Adrenal gland (tissue), 12 donors: ENCODE results near the gene GPR153. TPM values are rescaled to one million over a fixed set of nuclear protein-coding genes. Genes with fewer than 3 reads are reported as not detected.

ENCODE experiments used
- DNase-seq, 7 donors: peaks; one replicate each; pipeline ENCODE4 v3.0.0-alpha.2; 2019 to 2020
- H3K27ac ChIP-seq, 5 donors: fragments of 200-600 bp; sonication (generic) in 4 of 5; 1 replicate in 3 of 5; 2 replicates in 2 of 5; pipeline versions ENCODE4 v1.5.1 to v1.8.0; 2016 to 2020; ENCODE audit warnings: mild to moderate bottlenecking in 1 of 5
- H3K27me3 ChIP-seq: fragments of 200-600 bp; 2 replicates; pipeline ENCODE4 v1.8.0; 2021
- H3K36me3 ChIP-seq, 2 donors: fragments of 200-600 bp; replicated peaks in 1 of 2; 1 replicate in 1 of 2; 2 replicates in 1 of 2; pipeline versions ENCODE4 v1.5.1 to v1.8.0; 2018 to 2022
- H3K4me1 ChIP-seq, 2 donors: fragments of 200-600 bp; replicated peaks in 1 of 2; 1 replicate in 1 of 2; 2 replicates in 1 of 2; pipeline versions ENCODE4 v1.5.1 to v1.8.0; 2018 to 2021
- H3K4me3 ChIP-seq, 4 donors: fragments of 200-600 bp; sonication (generic) in 3 of 4; one replicate each; pipeline ENCODE4 v1.5.1; 2016 to 2018
- H3K9me3 ChIP-seq, 3 donors: fragments of 200-600 bp; sonication (generic) in 1 of 3; replicated peaks in 1 of 3; 1 replicate in 2 of 3; 2 replicates in 1 of 3; pipeline versions ENCODE4 v1.5.1 to v1.8.0; 2016 to 2021
- POLR2A ChIP-seq, 2 donors: fragments of 450-650 bp; IDR thresholded peaks; one replicate each; pipeline ENCODE4 v1.6.1; 2017; ENCODE audit warnings: antibody characterized with exemption in 2 of 2, mild to moderate bottlenecking in 2 of 2, moderate library complexity in 1 of 2
- WGBS, 4 donors: extraction: QIAGEN DNeasy Blood & Tissue Kit in 2 of 4; methylation state at CpG; one replicate each; pipeline versions ENCODE4 v1.1.5 to v1.1.7; 2013 to 2017; 5-methylcytosine and 5-hydroxymethylcytosine counted together
- intact Hi-C, 2 donors: fragments of 100-400 bp; cut with DNase I; formaldehyde crosslinking; loops; one replicate each; pipeline versions ENCODE4 v1.14.1 to v1.15.0; 2022 to 2023
- polyA plus RNA-seq, 3 donors: library from polyadenylated mRNA; stranded (reverse); fragments of 200-250 nt in 2 of 3; fragments of 350-450 nt in 1 of 3; fragmentation: Illumina TruSeq in 1 of 3; extraction: RNeasy Lipid Tissue Mini Kit (QIAGEN cat#74804) in 1 of 3; gene quantifications; one replicate each; pipeline ENCODE4 v1.2.3, GENCODE V29; 2013 to 2014
- total RNA-seq, 9 donors: library from RNA; depleted of rRNA in 4 of 9; stranded (reverse); fragments of >200 nt in 4 of 9; fragments of 120-200 nt in 1 of 9; fragmentation: NEBNext Ultra II Directional in 1 of 9; extraction: Animal tissue kit (Norgen Biotek cat#: 25700) in 1 of 9; gene quantifications; one replicate each; pipeline versions ENCODE4 v1.1.0 to v1.2.4, GENCODE V29; 2013 to 2023
- TF ChIP-seq, protein P1 (sequence below), 6 experiments: fragments of 450-650 bp in 4 of 6; fragments of 200-600 bp in 2 of 6; sonication (generic) in 1 of 6; IDR thresholded peaks; 1 replicate in 5 of 6; 2 replicates in 1 of 6; pipeline versions ENCODE4 v1.5.1 to v1.8.0; 2016 to 2021; ENCODE audit warnings: antibody characterized with exemption in 6 of 6, mild to moderate bottlenecking in 2 of 6, moderate library complexity in 1 of 6
- donor health status: healthy with polysubstance abuse.
- donor health status: Bipolar disorder and iron deficiency.
- donor health status: DM: yes; HTN: yes; CAD: no.
- donor health status: DM: no; HTN: no; CAD: no.
- donor health status: DM: no; HTN: no; CAD: no.
- donor health status: DM: yes; HTN: yes; CAD: no.

The GPR153 gene
- total and polyA plus RNA-seq, 12 donors, result 0.86 to 5.9 (median 3.1) TPM

DNA sequence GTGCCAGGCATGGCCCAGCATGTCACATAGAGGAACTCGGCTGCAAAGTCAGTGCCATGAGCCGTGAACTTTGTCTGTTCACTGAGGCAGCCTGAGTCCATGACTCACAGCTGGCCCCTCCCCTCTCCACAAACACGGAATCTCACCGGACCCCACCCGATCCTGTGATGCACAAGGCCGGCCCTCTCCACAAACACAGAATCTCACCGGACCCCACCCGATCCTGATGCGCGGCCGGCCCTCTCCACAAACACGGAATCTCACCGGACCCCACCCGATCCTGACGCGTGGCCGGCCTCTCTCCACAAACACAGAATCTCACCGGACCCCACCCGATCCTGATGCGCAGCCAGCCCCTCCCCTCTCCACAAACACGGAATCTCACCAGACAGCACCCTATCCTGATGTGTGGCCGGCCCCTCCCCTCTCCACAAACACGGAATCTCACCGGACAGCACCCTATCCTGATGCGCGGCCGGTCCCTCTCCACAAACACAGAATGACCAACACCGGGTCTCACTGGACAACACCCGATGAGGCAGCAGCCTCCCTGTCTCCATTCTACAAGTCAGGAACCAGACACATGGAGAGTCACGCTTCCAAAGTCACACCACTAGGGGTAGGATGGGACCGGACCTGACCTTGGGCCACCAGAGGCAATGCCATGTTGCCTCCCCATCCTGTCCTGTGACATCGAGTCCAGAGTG lies 39.6 kb upstream of the GPR153 start:
- intact Hi-C loops, result no loop called here

DNA sequence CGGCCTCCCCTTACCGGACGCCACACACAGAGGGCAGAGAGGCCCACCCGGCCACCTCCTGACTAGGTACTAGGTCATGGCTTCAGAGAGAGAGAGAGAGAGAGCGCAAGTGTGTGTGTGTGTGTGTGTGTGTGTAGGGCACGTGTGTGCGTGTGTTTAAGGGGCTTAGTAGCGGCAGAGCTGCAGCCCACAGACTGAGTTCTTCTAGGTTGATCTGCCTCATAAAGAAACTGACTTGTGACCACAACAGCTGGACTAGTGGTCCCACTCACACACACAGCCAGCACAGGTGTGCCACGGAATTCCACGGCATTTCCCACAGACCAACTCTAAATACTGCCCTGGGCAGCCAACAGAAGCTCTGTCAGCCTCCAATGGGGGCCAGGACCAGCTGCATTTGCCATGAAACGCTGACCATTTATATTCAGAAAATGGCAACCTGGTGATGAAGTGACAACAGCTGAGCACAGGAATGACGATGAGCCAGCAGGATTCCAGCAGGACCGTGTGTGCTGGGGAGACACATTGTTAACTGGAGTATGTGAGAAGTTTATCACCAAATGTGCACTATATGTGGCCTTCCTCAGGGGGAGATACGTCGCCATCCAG lies 38.8 kb upstream of the GPR153 start:
- WGBS, 4 donors, result 95 to 97% (median 96%) methylated on average over 15 of the region's 15 CpGs
- TF ChIP-seq, protein P1, sequence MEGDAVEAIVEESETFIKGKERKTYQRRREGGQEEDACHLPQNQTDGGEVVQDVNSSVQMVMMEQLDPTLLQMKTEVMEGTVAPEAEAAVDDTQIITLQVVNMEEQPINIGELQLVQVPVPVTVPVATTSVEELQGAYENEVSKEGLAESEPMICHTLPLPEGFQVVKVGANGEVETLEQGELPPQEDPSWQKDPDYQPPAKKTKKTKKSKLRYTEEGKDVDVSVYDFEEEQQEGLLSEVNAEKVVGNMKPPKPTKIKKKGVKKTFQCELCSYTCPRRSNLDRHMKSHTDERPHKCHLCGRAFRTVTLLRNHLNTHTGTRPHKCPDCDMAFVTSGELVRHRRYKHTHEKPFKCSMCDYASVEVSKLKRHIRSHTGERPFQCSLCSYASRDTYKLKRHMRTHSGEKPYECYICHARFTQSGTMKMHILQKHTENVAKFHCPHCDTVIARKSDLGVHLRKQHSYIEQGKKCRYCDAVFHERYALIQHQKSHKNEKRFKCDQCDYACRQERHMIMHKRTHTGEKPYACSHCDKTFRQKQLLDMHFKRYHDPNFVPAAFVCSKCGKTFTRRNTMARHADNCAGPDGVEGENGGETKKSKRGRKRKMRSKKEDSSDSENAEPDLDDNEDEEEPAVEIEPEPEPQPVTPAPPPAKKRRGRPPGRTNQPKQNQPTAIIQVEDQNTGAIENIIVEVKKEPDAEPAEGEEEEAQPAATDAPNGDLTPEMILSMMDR (IDR thresholded peaks at IDR 0.05), result no peak
- no peak for TF ChIP-seq POLR2A (IDR thresholded peaks at IDR 0.05)
- H3K27me3 ChIP-seq, result no peaks in the 10 kb centered on the region
- H3K9me3 ChIP-seq, result no peaks in the 10 kb centered on the region
- H3K36me3 ChIP-seq, result no peaks in the 10 kb centered on the region
- DNase-seq, result no peak
- H3K4me3 ChIP-seq, result no peak overlapping the region
- no peak overlapping the region for H3K27ac ChIP-seq
- intact Hi-C loops, result no loop called here
- H3K4me1 ChIP-seq, result no peaks in the 10 kb centered on the region

More for the DNA sequence above, 39.6 kb upstream of the GPR153 start:
- Histone ChIP-seq H3K27ac (no peak overlapping the region), H3K4me1 (no peaks in the 10 kb centered on the region), H3K9me3 (no peaks in the 10 kb centered on the region), H3K27me3 (no peaks in the 10 kb centered on the region), H3K4me3 (no peak overlapping the region), H3K36me3 (no peaks in the 10 kb centered on the region)
- no peak for DNase-seq
- WGBS, 4 donors, result 93 to 95% (median 93%) methylated on average over 25 to 32 of the region's 32 CpGs
- TF ChIP-seq, protein P1 (IDR thresholded peaks at IDR 0.05), result no peak
- TF ChIP-seq POLR2A (IDR thresholded peaks at IDR 0.05), result no peak

DNA sequence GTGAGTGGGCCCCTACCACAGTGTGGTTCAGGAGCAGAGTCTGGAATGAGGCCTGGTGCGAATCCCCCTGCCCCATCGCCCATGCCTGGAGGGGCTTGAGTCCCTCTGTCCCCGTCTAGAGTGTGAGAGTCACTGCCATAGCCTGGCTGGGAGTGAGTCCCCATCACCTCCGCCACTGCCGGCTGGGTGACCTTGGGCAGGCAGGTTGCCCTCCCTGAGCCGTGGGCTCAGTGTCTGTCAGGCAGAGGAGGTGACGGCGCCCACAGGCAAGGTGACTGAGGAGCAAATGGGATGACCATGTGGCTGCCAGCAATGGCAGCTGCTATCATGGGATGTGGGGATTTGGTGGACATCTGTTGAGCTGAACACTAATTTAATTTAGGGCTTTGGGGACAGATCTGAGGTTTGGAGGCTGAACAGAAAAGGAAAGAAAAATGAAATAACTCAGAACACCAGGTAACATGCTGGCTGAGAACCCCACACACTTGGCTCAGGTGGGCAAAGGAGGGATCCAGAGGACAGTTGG lies 38.1 kb upstream of the GPR153 start:
- no peaks in the 10 kb centered on the region for H3K4me1 ChIP-seq
- no peaks in the 10 kb centered on the region for H3K9me3 ChIP-seq
- DNase-seq, result no peak
- H3K27me3 ChIP-seq, result no peaks in the 10 kb centered on the region
- intact Hi-C loops, result no loop called here
- no peak overlapping the region for H3K4me3 ChIP-seq
- H3K27ac ChIP-seq, result no peak overlapping the region
- 90 to 95% (median 92%) methylated on average over 6 to 8 of the region's 8 CpGs for WGBS, 4 donors
- H3K36me3 ChIP-seq, result no peaks in the 10 kb centered on the region
- TF ChIP-seq, protein P1 (IDR thresholded peaks at IDR 0.05), result no peak
- no peak for TF ChIP-seq POLR2A (IDR thresholded peaks at IDR 0.05)

DNA sequence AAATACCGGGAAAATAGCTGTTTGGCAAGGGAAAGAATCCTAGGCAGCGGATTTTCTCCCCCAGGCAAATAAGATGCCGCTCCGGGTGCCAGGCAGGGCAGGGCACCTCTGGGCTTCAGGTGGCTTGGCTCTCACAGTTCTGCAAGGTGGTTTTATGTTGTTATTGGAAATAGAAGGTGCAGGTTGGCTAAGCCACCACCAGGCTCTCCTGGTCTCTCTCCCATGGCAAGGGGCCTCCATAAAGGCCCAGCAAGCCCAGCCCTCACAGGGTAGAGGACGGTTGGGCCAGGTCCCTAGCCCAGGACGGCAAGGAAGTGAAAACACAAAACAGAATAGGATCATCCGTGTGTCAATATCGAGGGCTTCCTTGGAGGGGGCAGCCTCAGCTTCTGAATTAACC lies 37.6 kb upstream of the GPR153 start:
- intact Hi-C loops, result no loop called here

More for the DNA sequence above, 37.6 kb upstream of the GPR153 start:
- Histone ChIP-seq H3K36me3 (no peaks in the 10 kb centered on the region), H3K27ac (no peak overlapping the region), H3K4me1 (no peaks in the 10 kb centered on the region), H3K27me3 (no peaks in the 10 kb centered on the region), H3K9me3 (no peaks in the 10 kb centered on the region), H3K4me3 (no peak overlapping the region)
- TF ChIP-seq, protein P1 (IDR thresholded peaks at IDR 0.05), result no peak
- TF ChIP-seq POLR2A (IDR thresholded peaks at IDR 0.05), result no peak
- DNase-seq, result no peak
- 93 to 99% (median 96%) methylated on average over 5 to 8 of the region's 8 CpGs for WGBS, 4 donors
